GM21381 (cell line): ENCODE data around the gene RNF207.
"Not testable (repeated sequence)": the region's sequence is repeated elsewhere in the genome, so short reads cannot be mapped to it uniquely, and the experiment has no call there.

Experiments used
- ATAC-seq: cut with Tn5 transposase; IDR thresholded peaks from one replicate; pipeline ENCODE4 v1.9.1; 2021; ENCODE audit warnings: mild to moderate bottlenecking, moderate library complexity; ENCODE audit not compliant: unreplicated experiment

RNF207 gene

GRCh38 chr1:6199298-6200187 lies 6.4 kb upstream of the RNF207 start, which contains the start of gene RPL22:
RPL22 (minus strand) TSS chr1:6199595; CDS start chr1:6199573, 22 bp downstream.
- peak; percentile 96 for ATAC-seq

GRCh38 chr1:6200188-6200809 lies 5.6 kb upstream of the RNF207 start:
- no peak for ATAC-seq

GRCh38 chr1:6202256-6202655 lies 3.7 kb upstream of the RNF207 start:
- no peak for ATAC-seq

GRCh38 chr1:6206520-6206855 lies 569 bp downstream of the RNF207 start:
- no peak for ATAC-seq

- ATAC-seq, result no peak
Measured at GRCh38 chr1:6207075-6207885, 1.4 kb downstream of the RNF207 start.

- ATAC-seq, result no peak
Measured at GRCh38 chr1:6207921-6208320, 2.0 kb downstream of the RNF207 start.

GRCh38 chr1:6208723-6209660 lies 3.1 kb downstream of the RNF207 start:
- no peak for ATAC-seq

- ATAC-seq, result no peak
Measured at GRCh38 chr1:6209661-6210580, 4.0 kb downstream of the RNF207 start.

- no peak for ATAC-seq
Measured at GRCh38 chr1:6210591-6211355, 4.9 kb downstream of the RNF207 start.

GRCh38 chr1:6211731-6212130 lies 5.8 kb downstream of the RNF207 start:
- no peak for ATAC-seq

- ATAC-seq, result no peak
Measured at GRCh38 chr1:6212193-6212959, 6.5 kb downstream of the RNF207 start.

GRCh38 chr1:6218375-6219164 lies 12.7 kb downstream of the RNF207 start:
- ATAC-seq, result no peak

- ATAC-seq, result not testable (repeated sequence)
Measured at GRCh38 chr1:6219641-6220040, 13.7 kb downstream of the RNF207 start.

GRCh38 chr1:6220236-6220635 lies 14.3 kb downstream of the RNF207 start:
- no peak for ATAC-seq

- no peak for ATAC-seq
Measured at GRCh38 chr1:6221210-6221784, 15.4 kb downstream of the RNF207 start.

GRCh38 chr1:6222636-6223035 lies 16.7 kb downstream of the RNF207 start:
- ATAC-seq, result no peak

GRCh38 chr1:6223617-6224016 lies 17.7 kb downstream of the RNF207 start:
- no peak for ATAC-seq
